MCF 10A (cell line): ENCODE data around the gene BTF3L4. TPM values are rescaled to one million over a fixed set of nuclear protein-coding genes. Genes with fewer than 3 reads are reported as not detected.

Experiments
- BruUV-seq: library from RNA; stranded (reverse); fragments of 400-500 nt; replicated peaks from 2 replicates; lab custom pipeline; 2021; lab: Mats Ljungman, UMichigan
- CTCF ChIA-PET: fragments of 300-600 bp; sonication (Branson Sonifier 250); formaldehyde crosslinking; extraction: SDS; loops from one replicate; lab custom pipeline; 2021; ENCODE audit warnings: antibody characterized with exemption, inconsistent platforms; lab: Yijun Ruan, JAX
- POLR2A ChIA-PET: fragments of 300-600, 350-650 bp; sonication (Branson Sonifier 250); formaldehyde crosslinking; extraction: SDS; loops from one replicate; lab custom pipeline; 2020; ENCODE audit warnings: antibody characterized with exemption, inconsistent platforms; lab: Yijun Ruan, JAX
- DNase-seq: peaks from one replicate; pipeline ENCODE4 v3.0.0-alpha.2; 2018; ENCODE audit not compliant: unreplicated experiment
- H3K27ac Mint-ChIP-seq: one replicate; pipeline ENCODE4 v1.8.0; 2022; ENCODE audit warnings: mild to moderate bottlenecking, low read depth, mixed read lengths; ENCODE audit not compliant: unreplicated experiment
- H3K27me3 Mint-ChIP-seq: one replicate; pipeline ENCODE4 v1.8.0; 2022; ENCODE audit warnings: mixed read lengths; ENCODE audit not compliant: insufficient read depth, unreplicated experiment
- H3K36me3 Mint-ChIP-seq: one replicate; pipeline ENCODE4 v1.8.0; 2022; ENCODE audit warnings: mild to moderate bottlenecking, moderate library complexity, mixed read lengths; ENCODE audit not compliant: insufficient read depth, unreplicated experiment
- H3K4me1 Mint-ChIP-seq: one replicate; pipeline ENCODE4 v1.8.0; 2022; ENCODE audit warnings: mixed read lengths; ENCODE audit not compliant: insufficient read depth, unreplicated experiment
- H3K4me3 Mint-ChIP-seq: one replicate; pipeline ENCODE4 v1.8.0; 2022; ENCODE audit warnings: mild to moderate bottlenecking, moderate library complexity, mixed read lengths; ENCODE audit not compliant: unreplicated experiment
- H3K9me3 Mint-ChIP-seq: one replicate; pipeline ENCODE4 v1.8.0; 2022; ENCODE audit warnings: mixed read lengths; ENCODE audit not compliant: unreplicated experiment
- intact Hi-C: fragments of 100-400 bp; cut with micrococcal nuclease; formaldehyde crosslinking; loops from 2 replicates; pipeline ENCODE4 v1.14.1; 2022
- total RNA-seq: library from RNA; stranded (reverse); gene quantifications from 2 replicates; pipeline ENCODE4 v1.2.3, GENCODE V29; 2022
- TF ChIP-seq, protein P1 (sequence below): fragments of 200-600 bp; IDR thresholded peaks from one replicate; pipeline ENCODE4 v1.8.0; 2022; ENCODE audit warnings: antibody characterized with exemption, mild to moderate bottlenecking; ENCODE audit not compliant: unreplicated experiment

Gene BTF3L4
- total RNA-seq, 1 experiment from 2014 or later, result 76.0 TPM

DNA sequence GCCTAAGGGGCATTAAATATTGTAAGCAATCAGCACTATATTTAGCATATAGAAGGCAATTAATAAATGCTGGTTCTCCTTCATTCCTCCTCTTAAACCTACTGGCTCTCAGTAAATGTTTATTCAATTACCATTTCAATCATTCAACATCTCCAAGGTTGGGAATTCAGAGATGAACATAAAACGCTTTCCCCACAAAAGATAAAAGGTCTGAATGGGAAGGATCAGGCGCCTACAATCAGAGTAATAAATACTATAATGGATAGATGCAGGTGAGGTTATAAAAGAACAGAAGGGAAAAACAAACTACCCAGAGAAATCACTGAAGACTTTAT lies 22.1 kb upstream of the BTF3L4 start:
- TF ChIP-seq, protein P1, sequence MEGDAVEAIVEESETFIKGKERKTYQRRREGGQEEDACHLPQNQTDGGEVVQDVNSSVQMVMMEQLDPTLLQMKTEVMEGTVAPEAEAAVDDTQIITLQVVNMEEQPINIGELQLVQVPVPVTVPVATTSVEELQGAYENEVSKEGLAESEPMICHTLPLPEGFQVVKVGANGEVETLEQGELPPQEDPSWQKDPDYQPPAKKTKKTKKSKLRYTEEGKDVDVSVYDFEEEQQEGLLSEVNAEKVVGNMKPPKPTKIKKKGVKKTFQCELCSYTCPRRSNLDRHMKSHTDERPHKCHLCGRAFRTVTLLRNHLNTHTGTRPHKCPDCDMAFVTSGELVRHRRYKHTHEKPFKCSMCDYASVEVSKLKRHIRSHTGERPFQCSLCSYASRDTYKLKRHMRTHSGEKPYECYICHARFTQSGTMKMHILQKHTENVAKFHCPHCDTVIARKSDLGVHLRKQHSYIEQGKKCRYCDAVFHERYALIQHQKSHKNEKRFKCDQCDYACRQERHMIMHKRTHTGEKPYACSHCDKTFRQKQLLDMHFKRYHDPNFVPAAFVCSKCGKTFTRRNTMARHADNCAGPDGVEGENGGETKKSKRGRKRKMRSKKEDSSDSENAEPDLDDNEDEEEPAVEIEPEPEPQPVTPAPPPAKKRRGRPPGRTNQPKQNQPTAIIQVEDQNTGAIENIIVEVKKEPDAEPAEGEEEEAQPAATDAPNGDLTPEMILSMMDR, result no peak
- POLR2A ChIA-PET, result interaction anchor here (0.8 to 3.9 kb wide), 10 partner anchors 10 to 370 kb away, joined by 3 to 73 read pairs (median 8); partner anchors contain the start of genes BTF3L4, ORC1, PRPF38A and TXNDC12
- intact Hi-C loops, result no loop called here
- Mint-ChIP-seq H3K9me3 (no peaks in the 10 kb centered on the region), H3K36me3 (peaks cover 22% of the 10 kb centered on the region), H3K27me3 (no peaks in the 10 kb centered on the region), H3K4me1 (peaks cover 23% of the 10 kb centered on the region), H3K27ac (peak overlapping the region; percentile 91), H3K4me3 (peak overlapping the region; percentile 89)
- no TSS peak for BruUV-seq
- CTCF ChIA-PET, result interaction anchor here (1.8 kb wide), 1 partner anchor 15 kb away, joined by 5 read pairs; no protein-coding TSS in a partner anchor
- DNase-seq, result no peak

DNA sequence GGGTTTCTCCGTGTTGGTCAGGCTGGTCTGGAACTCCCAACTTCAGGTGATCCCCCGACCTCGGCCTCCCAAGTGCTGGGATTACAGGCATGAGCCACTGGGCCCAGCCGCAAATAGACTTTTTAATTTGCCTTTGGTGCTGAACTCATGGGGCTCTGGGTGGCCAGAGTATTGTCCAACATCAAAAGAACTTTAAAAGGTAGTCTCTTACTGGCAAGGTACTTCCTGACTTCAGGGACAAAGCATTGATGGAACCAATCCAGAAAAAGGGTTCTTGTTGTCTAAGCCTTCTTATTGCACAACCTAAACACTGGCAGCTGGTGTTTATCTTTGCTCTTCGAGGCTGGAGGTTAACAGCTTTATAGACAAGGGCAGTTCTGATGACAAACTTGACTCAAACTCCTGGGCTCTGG lies 18.7 kb upstream of the BTF3L4 start:
- H3K27ac Mint-ChIP-seq, result no peak overlapping the region
- H3K9me3 Mint-ChIP-seq, result no peaks in the 10 kb centered on the region

DNA sequence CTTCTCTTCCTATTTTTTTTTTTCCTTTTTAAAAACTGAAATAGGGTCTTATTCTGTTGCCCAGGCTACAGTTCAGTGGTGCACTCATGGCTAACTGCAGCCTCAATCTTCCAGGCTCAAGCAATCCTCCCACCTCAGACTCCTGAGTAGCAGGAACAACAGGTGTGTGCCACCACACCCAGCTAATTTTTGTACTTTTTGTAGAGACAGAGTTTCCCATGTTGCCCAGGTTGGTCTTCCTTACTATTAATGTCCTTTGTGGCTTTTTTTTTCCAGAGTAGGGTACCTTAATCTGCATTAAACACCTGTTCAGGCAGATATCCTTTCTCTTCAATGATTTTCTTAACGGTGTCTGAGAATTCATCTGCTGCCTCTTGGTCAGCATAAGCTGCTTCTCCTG lies 18.2 kb upstream of the BTF3L4 start:
- peaks cover 6% of the 10 kb centered on the region for H3K4me1 Mint-ChIP-seq
- peaks cover 46% of the 10 kb centered on the region for H3K36me3 Mint-ChIP-seq
- POLR2A ChIA-PET, result interaction anchor here (0.6 to 1.3 kb wide), 5 partner anchors 10 to 362 kb away, joined by 3 to 5 read pairs (median 3); no protein-coding TSS in a partner anchor
- BruUV-seq, result no TSS peak
- no peaks in the 10 kb centered on the region for H3K9me3 Mint-ChIP-seq
- intact Hi-C loops, result no loop called here
- H3K27me3 Mint-ChIP-seq, result no peaks in the 10 kb centered on the region
- CTCF ChIA-PET, result interaction anchor here (0.7 to 1.3 kb wide), 2 partner anchors 8 to 11 kb away, joined by 3 read pairs; no protein-coding TSS in a partner anchor
- H3K4me3 Mint-ChIP-seq, result no peak overlapping the region
- TF ChIP-seq, protein P1, result no peak
- no peak for DNase-seq
- H3K27ac Mint-ChIP-seq, result no peak overlapping the region

More for the DNA sequence above, 18.7 kb upstream of the BTF3L4 start:
- TF ChIP-seq, protein P1, result no peak
- Mint-ChIP-seq H3K36me3 (peaks cover 46% of the 10 kb centered on the region), H3K27me3 (no peaks in the 10 kb centered on the region), H3K4me3 (no peak overlapping the region), H3K4me1 (peaks cover 6% of the 10 kb centered on the region)
- intact Hi-C loops, result no loop called here
- DNase-seq, result peak; percentile 65
- ChIA-PET POLR2A (interaction anchor here (0.9 to 1.3 kb wide), 2 partner anchors 10 to 18 kb away, joined by 3 to 5 read pairs; no protein-coding TSS in a partner anchor), CTCF (interaction anchor here (0.7 kb wide), 3 partner anchors 11 to 36 kb away, joined by 3 to 4 read pairs (median 3); no protein-coding TSS in a partner anchor)
- BruUV-seq, result no TSS peak

DNA sequence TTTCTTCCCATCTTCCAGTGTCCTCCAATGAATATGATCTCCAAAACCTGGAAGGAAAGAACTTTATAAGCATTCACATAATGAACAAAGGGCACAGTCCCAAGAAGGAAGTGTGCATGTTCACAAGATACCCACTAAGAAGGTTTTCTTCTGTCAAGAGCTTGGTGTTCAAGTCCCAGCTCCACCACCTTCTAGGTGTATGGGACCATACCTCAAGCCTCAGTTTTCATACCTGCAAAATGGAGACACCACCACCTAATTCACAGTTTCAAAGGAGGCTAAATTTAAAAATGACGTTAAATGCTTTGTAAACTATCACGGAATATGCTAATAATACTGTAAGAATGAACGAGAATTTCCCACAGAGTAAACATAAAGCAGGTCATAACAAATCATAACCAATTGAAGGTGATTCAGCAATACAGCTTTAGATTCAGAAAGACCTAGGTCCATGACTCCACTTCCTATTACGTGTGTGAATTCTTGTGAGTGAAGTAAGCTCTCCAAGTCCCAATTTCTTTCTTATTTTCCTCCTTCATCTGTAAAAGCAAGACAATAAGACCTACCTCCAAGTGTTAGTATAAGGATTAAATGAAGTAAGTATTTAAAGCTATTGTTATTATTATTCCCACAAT lies 14.4 kb upstream of the BTF3L4 start:
- H3K9me3 Mint-ChIP-seq, result no peaks in the 10 kb centered on the region
- H3K4me3 Mint-ChIP-seq, result no peak overlapping the region
- BruUV-seq, result no TSS peak
- peaks cover 43% of the 10 kb centered on the region for H3K36me3 Mint-ChIP-seq
- intact Hi-C loops, result no loop called here
- H3K27me3 Mint-ChIP-seq, result no peaks in the 10 kb centered on the region
- TF ChIP-seq, protein P1, result no peak
- peak overlapping the region; percentile 12 for H3K27ac Mint-ChIP-seq
- ChIA-PET POLR2A (interaction anchor here (0.6 to 6.5 kb wide), 6 partner anchors 8 to 17 kb away, joined by 4 to 30 read pairs (median 6); partner anchors contain the start of genes BTF3L4, KTI12 and TXNDC12), CTCF (interaction anchor here (0.6 to 0.7 kb wide), 2 partner anchors 30 to 785 kb away, joined by 3 read pairs; no protein-coding TSS in a partner anchor)
- peaks cover 15% of the 10 kb centered on the region for H3K4me1 Mint-ChIP-seq
- no peak for DNase-seq
